Measurements from ENCODE around the gene WNT3A.

The WNT3A gene

DNA sequence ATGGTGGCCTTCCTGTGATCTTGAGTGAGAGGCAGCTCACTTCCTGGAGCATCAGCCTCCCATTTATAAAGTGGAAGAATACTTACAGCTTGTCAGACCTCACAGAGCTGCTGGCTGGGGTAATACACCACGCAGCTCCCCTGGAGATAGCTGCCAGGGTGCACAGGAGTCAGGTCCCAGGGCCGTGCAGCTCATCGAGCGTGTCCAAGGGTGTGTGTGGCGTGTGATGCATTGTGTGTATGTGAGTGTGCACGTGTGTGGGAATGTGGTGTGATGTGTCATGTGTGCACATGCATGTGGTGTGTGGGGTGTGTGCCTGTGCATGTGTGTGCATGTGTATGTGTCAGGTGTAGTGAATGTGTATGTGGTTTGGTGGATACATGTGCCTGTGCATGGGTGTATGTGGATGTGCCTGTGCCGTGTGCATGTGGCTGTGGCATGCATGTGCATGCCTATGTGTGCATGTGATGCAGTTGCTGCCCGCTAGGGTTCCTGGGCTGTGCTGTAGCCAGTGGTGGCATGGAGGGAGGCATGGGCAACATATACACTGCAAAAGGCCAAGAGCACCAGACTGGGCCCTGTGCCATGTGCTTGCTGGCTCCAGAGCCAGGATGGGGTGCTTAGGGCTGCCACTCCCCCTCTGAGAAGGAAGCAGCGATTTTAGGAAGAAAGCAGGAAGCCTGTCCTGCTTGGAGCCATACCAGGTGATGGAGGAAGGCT is 24.6 kb downstream of the WNT3A start:
- DNase-seq (ENCODE audit: low read depth in 2 of 3, low spot score in 1 of 3): no peak

DNA sequence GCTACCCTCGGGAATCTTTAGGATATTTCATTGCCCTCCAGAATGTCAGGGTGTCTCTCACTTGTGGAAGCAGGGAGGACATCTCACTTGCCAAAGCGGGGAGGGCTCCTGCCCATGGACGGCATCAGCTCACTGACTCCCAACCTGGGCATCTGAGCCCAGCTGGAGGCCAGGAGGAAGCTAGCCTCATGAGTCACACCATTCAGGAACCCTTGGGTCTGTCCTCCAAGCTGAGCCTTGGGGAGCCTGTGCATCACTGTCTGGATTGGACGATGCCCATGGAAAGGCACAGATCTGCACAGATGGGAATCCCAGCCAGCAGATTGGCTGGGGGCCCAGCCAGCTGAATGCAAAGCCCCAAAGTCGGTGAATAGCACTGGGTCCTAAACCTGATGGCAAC is 25.2 kb downstream of the WNT3A start:
- DNase-seq (ENCODE audit: low read depth in 2 of 3, low spot score in 1 of 3): no peak

DNA sequence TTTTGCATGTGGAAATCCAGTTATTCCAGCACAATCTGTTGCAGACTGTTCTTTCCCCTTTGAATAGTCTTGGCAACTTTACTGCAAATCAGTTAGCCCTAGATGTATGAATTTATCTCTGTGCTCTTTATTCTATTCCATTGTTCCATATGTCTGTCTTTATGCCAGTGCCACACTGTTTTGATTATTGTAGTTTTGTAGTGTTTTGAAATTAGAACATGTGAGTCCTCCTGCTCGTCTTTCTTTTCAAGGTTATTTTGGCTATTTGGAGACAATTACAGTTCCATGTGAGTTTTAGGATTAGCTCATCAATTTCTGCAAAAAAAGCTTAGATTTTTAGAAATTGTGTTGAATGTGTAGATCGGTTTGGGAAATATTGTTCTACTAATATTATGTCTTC is 26.6 kb downstream of the WNT3A start:
- no peak for DNase-seq (ENCODE audit: low read depth in 2 of 3, low spot score in 1 of 3)

DNA sequence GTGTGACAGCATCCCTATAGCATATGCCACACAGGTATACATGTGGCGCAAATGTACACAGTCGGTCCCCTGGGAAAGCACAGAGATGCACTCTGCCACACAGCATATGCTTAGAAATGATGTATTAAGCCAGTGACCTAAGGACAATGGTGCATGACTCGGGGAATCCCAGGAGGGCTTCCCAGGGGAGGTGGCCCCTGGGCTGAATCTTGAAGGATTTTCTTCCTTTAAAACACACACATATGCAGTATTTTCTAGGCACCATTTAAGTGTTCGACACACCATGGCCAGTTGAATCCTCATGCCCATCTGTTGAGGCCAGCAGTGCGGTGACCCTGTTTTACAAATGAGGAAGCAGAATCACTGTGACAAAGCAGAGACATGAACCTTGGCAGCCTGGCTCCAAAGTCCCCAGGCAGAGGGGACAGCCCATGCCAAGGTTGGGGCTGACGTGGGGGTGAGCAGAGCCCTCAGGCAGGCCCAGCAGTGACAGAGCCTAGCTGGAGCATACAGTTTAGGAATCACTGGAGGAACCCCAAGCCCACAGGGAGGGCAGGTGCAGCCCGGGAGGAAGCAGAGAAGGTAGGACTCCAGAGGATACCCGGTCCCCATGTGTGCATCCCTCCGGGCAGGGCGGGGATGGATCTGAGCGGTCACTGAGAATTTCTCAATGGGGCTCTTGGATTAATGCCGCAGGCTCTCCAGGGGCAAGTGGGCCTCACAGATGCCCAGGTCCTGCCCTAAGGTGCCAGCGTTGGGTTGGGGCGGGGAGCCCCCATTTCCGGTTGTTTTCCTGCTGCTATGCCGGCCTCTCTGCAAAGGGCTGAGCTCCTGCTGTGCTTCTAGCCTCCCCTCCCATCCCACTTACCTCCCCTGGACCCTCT is 28.4 kb downstream of the WNT3A start:
- no peak for DNase-seq (ENCODE audit: low read depth in 2 of 3, low spot score in 1 of 3)

DNA sequence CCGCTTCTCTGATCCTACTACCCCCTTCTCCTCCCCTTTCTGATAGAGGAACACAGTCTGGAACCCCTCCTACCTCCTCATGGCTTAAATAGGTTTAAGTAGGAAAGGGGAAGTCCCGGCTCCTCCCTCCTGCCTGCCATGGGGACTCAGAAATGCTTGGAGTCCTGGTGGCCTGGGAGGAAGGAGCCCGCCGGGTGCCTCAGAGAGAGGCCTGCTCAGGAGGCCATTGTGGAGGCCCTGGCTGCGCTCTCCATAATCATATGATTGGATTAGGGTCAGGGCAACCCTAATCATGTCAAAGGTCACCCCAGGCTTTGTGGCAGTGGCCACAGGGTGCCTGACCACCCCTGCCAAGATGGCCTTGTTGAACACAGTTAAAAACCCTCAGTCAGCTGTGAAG is 29.0 kb downstream of the WNT3A start:
- no peak for DNase-seq (ENCODE audit: low read depth in 2 of 3, low spot score in 1 of 3)

DNA sequence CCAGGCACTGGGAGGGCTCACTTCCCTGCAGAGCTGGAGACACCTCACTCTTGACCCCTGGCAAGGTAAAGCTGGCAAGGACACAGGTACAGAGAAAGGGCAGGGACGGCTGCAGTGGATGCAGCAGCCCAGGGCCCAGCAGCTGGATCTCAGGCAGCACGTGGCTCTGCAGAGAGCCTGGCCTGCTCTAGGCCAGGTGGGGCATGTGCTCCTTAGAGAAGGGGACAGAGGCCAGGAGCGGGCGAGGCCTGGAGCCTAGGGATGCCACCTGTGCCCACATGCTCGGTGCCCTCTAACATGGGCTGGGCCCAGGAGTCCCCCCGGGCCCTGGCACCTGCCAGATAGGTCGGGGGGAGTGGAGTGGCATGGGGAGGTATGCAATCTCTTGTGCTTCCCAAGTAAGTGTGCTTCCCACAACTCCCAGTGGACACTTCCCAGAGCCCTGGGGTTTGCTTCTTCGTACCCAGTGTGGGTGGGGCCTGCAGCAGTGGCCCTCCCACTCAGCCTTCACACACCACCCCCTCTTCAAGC is 30.0 kb downstream of the WNT3A start:
- DNase-seq (ENCODE audit: low read depth in 2 of 3, low spot score in 1 of 3): no peak

DNA sequence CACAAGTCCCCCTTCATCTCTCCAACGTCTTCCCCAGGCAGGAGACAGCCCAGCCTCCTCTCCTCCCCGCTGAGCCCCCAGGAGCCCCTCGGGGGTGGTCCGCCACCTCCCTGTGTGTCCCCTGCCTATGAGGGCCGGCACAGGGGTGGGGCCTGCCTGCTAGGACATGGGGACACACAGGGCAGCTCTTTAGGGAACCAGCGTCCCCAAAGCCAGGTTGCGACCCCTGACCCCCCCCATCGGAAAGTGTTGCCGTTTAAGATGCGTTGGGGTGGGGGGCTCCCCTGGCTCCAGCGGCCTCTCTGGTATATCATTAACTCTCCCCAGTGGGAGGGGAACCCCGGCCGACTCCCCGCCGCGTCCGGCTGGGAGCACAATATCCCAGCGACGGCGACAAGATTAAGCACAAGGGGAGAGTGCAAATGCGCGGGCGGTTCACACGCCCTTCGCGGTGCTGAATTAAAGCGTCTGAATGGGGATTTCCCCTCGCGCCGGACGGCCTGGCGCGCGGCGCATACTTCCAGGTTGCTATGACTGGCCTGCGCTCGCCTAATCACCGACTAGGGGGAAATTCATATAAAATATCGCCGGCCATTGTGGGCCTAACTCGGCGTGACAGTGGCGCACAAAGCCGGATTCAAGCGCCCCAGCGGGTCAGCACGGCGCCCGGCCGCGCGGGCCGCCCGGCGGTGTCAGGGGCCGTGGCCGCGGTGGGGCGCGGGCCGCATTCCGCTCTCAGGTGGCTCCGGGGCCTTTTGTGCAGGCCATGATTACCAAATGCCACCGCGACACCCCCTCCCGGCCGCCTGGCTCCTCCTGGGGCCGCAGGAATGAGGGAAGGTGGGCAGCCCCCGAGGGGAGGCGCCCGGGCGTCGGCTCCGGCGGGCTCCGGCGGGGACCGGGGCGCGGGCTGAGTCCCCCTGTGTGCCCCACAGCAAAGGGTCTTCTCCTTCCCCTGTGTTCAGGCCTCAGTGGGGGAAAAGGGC is 30.9 kb downstream of the WNT3A start:
- peak; percentile 8 to 32 (median 22) for DNase-seq (ENCODE audit: low read depth in 2 of 3, low spot score in 1 of 3)

DNA sequence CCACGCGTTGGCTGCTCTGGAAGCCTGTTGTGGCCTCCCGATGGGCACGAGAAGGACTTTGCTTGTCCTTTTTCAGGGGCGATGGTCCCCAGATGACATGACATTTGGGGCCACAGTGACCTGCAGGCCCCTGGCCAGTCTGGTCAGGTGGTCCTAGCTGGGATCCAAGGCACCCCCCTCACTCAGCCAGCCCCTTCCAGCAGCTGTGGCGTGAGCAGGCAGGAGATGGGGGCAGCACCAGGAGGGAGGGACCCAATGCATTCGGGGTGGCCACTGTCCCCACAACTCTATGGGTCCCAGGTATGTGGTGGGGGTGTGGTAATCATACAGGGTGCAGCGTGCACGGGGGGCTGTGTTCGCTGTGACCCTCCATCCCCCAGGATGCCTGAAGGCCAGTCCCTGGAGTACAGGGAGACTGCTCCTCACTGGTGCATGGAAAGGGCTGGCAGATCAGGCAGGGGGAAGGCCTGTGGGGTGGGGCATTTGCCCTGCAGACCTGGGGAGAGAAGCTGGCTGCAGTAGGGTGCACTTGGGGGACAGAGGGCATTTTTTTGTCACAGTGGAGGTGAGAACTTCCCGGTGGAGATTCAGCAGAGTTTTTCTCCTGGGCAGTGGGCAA is 31.7 kb downstream of the WNT3A start:
- DNase-seq (ENCODE audit: low read depth in 2 of 3, low spot score in 1 of 3): no peak

DNA sequence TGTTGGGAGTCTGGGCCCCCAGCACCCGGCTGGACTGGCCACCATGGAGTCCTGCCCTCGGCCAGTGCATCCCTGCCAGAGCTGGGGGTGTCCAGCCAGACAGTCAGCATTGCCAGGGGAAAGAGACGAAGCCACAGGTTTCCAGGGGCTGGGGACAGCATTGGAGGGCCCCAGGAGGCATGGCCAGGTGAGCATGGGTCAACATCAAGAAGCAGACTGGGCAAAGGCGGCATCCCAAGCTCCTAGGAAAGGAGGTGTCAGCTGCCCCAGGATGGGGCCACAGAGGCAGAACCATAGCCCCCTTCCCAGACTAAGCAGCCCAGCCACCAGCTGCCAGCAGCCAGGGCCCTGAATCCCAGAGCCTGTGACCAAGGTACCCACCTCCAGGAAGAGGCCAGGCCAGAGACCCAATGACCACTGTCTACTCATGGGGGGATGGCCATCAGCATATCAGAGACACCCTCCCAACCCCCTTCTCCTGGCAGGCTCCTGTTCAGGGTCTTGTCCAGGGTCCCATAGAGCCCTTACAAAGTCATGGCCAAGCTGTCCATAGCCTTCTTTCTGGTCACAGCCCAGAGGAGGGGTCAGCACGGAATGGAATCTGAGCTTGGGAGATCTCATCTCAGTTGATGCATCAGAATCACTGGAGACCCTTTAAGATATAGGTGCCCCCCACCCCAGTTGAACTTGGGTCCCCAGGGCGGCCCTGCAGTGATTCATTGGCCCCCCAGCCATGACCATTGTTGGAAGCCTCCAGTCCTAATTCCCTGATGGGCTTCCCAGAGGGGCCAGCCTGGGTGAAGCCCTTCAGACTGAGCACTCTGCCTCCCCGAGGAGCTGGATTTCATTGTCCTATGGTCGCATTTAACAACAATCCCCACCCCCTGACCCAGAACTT is 32.5 kb downstream of the WNT3A start:
- DNase-seq (ENCODE audit: low read depth in 2 of 3, low spot score in 1 of 3): no peak

DNA sequence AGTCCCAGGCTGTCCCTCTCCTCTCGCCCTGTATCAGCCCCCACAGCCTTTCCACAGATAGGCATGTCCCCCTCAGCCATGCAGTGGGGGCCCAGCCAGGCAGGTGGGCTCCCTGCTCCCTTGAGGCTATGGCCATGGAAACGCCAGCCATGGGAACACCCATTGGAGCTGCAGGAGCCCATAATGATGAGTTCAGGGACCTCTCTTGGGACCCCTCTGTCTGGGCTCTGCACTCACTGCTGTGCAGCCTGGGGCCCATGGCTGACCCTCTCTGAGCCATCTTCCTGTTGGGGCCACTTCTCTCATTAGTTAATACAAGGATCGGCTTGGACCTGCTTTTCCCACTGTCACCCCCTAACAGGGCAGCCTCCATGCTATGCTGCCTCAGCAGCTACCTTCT is 33.2 kb downstream of the WNT3A start:
- no peak for DNase-seq (ENCODE audit: low read depth in 2 of 3, low spot score in 1 of 3)

DNA sequence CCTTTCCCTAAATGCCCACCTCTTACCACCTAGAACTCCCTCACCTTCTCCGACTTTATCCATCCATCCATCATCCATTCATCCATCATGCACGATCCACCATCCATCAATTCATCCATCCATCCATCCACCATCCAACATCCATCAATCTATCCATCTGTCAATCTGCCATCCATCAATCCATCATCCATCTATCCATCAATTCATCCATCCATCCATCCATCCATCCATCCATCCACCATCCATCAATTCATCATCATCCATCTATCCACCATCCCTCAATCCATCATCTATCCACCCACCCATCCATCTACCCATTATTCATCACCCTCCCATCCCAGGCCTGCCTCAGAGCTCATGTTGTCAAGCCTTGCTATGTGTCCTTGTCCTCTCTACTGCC is 34.5 kb downstream of the WNT3A start:
- DNase-seq (ENCODE audit: low read depth in 2 of 3, low spot score in 1 of 3): no peak

DNA sequence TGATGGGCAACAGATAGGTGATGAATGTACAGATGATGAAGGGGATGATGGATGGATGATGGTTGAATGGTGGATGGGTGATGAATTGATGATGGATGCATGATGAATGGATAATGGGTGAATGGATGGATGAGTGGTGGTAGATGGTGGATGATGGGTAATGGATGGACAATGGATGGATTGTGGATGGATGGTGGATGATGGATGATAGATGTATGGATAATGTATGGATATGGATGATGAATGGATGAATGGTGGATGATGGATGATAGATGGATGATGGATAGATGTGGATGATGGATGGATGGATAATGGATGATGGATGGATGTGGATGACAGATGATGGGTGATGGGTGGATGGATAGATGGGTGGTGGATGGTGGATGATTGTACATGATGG is 35.7 kb downstream of the WNT3A start:
- DNase-seq (ENCODE audit: low read depth in 2 of 3, low spot score in 1 of 3): no peak

DNA sequence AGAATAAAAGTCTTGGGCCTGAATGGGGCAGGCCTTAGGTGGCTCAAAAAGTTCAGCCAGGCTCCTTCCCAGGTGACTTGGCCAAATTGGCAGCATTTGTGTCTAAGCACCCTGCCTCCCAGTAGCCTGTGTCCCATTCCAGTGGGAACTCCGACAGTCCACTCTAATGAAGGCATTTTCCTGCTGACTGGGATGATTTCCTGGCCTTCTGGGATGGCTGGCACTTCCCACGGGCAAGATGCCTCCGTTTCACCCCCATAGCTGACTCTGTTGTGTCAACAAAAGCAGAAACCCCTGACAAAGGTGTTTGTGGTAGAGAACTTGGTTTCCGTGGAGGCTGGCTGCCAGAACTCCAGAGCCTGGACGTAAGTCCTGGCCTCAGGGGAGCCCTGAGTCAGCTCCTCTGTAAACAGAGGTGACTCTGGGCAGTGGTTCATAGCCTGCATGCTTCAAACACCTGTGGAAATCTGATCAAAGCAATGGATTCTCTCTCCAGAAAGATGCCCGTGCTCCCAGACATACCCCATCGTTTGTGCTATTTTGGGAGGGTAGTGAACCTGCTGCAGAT is 36.6 kb downstream of the WNT3A start:
- no peak for DNase-seq (ENCODE audit: low read depth in 2 of 3, low spot score in 1 of 3)

DNA sequence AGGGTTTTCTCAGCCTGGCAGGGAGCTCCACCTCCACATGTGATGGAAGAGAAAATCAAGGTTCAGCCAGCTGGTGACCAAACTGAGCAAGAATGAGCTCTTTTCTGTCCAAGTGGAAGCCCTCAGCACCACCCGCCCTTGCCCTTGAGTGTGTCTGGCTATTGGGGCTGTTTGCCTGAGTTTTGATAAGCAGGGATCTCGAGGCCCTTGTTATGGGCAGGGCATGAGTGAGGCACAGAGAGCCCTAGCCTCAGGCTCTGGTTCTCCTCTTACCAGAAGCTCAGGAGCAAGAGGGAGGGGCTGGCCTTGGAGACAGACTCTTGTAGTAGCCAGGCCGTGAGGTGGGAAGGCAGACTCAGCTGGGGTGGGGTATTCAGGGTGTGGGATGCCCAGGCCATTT is 38.2 kb downstream of the WNT3A start:
- DNase-seq (ENCODE audit: low read depth in 2 of 3, low spot score in 1 of 3): no peak

DNA sequence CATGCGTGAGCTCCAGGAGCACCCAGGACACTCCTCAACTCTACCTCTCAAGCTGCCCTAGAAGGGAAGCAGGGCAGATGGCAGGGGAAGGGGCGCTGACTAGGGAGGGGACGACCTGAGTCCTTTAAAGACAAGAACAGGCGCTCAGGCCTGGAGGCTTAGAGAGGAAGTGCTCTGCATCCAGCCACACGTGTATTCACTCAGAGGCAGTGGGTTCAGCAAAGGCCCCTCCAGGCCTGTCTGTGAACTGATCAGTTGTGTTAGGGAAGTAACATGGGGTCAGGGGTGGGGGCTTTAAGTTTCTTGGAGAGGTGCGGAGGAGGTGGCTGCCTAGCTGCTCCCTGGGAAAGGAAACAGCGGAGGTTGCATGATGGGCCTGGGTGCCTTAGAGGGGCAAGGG is 38.6 kb downstream of the WNT3A start:
- no peak for DNase-seq (ENCODE audit: low read depth in 2 of 3, low spot score in 1 of 3)

DNA sequence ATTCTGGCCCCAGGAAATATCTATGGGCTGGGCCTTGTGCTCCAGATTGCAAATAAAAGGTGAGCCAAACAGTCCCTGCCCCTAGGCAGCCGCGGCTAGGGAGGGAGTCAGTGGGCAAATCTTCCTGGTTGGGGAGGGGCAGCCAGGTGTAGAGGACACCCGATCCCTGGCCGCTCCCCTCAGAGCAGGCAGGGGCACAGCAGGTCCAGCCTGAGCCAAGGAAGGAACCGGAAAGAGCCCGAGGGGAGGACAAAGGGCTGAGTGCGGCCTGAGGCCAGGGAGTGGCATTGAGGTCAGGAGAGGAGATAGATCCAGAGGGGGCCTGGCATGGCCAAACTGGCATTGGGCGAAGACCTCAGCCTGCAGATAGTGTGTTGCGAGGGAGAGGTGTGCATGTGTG is 39.1 kb downstream of the WNT3A start:
- DNase-seq (ENCODE audit: low read depth in 2 of 3, low spot score in 1 of 3): no peak

DNA sequence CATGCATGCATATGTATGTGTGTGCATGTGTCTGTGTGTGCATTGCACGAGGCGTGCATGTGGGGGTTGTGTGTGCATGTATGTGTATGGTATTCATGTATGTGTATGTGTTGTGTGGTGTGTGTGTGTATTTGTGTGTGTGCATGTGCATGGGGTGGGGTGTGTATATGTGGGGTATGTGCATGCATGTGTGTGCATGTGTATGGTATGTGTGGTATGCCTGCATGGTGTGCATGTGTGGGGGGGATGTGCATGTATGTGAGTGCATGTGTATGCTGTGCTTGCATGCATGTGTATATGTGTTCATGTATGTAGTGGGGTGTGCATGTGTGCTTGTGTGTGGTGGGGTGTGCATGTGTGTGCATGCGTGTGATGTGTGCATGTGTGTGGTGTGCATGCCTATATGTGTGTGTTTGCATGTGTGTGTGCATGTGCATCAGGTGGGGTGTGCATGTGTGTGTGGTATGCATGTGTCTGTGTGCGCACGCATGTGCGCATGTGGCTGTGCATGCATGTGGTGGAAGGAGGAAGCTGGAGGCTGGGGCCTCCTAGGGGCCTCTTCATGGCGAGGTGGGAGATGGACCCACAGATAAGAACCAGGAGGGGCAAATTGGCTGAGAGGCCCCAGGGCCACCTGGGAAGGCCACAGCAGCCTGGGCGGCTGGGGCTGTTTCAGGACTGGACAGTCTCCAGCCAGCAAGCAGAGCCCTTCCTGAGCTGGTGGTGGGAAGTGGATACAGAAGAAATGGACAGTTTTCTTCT is 39.8 kb downstream of the WNT3A start:
- no peak for DNase-seq (ENCODE audit: low read depth in 2 of 3, low spot score in 1 of 3)

DNA sequence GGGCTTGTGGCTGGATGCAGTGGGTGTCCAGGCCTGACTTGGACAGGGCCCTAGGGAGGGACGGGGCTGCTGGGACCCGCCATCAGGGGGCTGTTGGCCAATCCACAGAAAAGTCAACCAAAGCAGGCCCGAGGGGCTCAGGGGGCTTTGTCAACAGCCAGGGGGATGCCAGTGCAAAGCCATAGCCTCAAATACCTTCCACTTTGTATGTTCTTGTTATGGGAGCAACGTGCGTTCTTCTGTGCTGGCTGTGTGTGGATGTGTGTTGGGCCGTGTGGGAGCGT is 40.3 kb downstream of the WNT3A start:
- DNase-seq (ENCODE audit: low read depth in 2 of 3, low spot score in 1 of 3): no peak

DNA sequence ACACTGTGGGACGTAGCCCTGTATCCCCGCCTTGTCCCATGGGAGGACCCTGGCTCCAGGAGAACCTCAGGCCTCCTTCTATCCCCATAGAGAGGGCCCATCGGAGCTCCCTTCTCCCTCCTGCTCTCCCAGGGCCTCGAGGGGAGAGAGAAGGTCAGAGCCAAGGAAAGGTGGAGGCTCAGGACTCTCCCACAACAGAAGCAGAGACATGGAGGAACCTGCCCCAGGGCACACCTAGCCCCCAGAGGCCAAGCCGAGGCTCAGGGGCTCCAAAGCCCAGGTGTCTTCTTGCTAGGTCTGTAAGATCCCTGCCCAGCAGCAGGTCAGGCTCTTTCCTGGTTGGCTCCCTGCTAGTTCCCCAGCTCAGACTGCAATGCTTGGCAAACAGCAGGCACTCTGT is 41.3 kb downstream of the WNT3A start:
- no peak for DNase-seq (ENCODE audit: low read depth in 2 of 3, low spot score in 1 of 3)
